Loucy (cell line): ENCODE measurements around the gene MARK3.

Experiments used
- CTCF ChIP-seq: fragments of 200-600 bp; sonication (generic); conservative IDR thresholded peaks from 2 replicates; pipeline ENCODE4 v1.5.1; 2014; ENCODE audit warnings: mild to moderate bottlenecking, antibody characterized with exemption, low read length
- EZH2phosphoT487 ChIP-seq: fragments of 200-600 bp; IDR thresholded peaks from 2 replicates; pipeline ENCODE4 v1.6.1; 2018; ENCODE audit warnings: antibody characterized with exemption, mild to moderate bottlenecking, moderate library complexity, borderline replicate concordance

- TF ChIP-seq CTCF = no peak
- TF ChIP-seq EZH2phosphoT487 = no peak
Observed at GRCh38 chr14:103542605-103543088, 157.4 kb downstream of the MARK3 start.
